ENCODE data around the gene TEX261.

TEX261 gene

GRCh38 chr2:70981421-70981820 lies 13.3 kb downstream of the TEX261 start:
- no peak for DNase-seq (ENCODE audit: low read depth)

GRCh38 chr2:70979626-70980025 lies 15.0 kb downstream of the TEX261 start:
- DNase-seq (ENCODE audit: low read depth), result no peak

- no peak for DNase-seq (ENCODE audit: low read depth)
Measured at GRCh38 chr2:70979180-70979488, 15.5 kb downstream of the TEX261 start.

GRCh38 chr2:70978341-70979179 lies 16.1 kb downstream of the TEX261 start, which contains the start of gene ANKRD53:
TSS of gene ANKRD53 (plus strand) at chr2:70978630. CDS start at chr2:70978646, 16 bp downstream.
- DNase-seq (ENCODE audit: low read depth), result no peak

- DNase-seq (ENCODE audit: low read depth), result peak; percentile 79
Measured at GRCh38 chr2:70977605-70978205, 17.0 kb downstream of the TEX261 start.

- DNase-seq (ENCODE audit: low read depth), result no peak
Measured at GRCh38 chr2:70975237-70975636, 19.4 kb downstream of the TEX261 start.

GRCh38 chr2:70974592-70974991 lies 20.1 kb downstream of the TEX261 start:
- DNase-seq (ENCODE audit: low read depth), result no peak

GRCh38 chr2:70967189-70967588 lies 27.5 kb downstream of the TEX261 start:
- DNase-seq (ENCODE audit: low read depth), result no peak

- DNase-seq (ENCODE audit: low read depth), result no peak
Measured at GRCh38 chr2:70966681-70967080, 28.0 kb downstream of the TEX261 start.

- no peak for DNase-seq (ENCODE audit: low read depth)
Measured at GRCh38 chr2:70965506-70965905, 29.2 kb downstream of the TEX261 start.

GRCh38 chr2:70964596-70965386 lies 29.9 kb downstream of the TEX261 start:
- no peak for DNase-seq (ENCODE audit: low read depth)

GRCh38 chr2:70964133-70964532 lies 30.5 kb downstream of the TEX261 start:
- no peak for DNase-seq (ENCODE audit: low read depth)

GRCh38 chr2:70962885-70963878 lies 31.5 kb downstream of the TEX261 start:
- no peak for DNase-seq (ENCODE audit: low read depth)

GRCh38 chr2:70962211-70962884 lies 32.3 kb downstream of the TEX261 start:
- no peak for DNase-seq (ENCODE audit: low read depth)

GRCh38 chr2:70961648-70961994 lies 33.1 kb downstream of the TEX261 start:
- DNase-seq (ENCODE audit: low read depth), result no peak

- no peak for DNase-seq (ENCODE audit: low read depth)
Measured at GRCh38 chr2:70960833-70961647, 33.6 kb downstream of the TEX261 start.

GRCh38 chr2:70959851-70960832 lies 34.5 kb downstream of the TEX261 start:
- no peak for DNase-seq (ENCODE audit: low read depth)

GRCh38 chr2:70959271-70959761 lies 35.4 kb downstream of the TEX261 start:
- DNase-seq (ENCODE audit: low read depth), result no peak

GRCh38 chr2:70958759-70959158 lies 35.9 kb downstream of the TEX261 start:
- DNase-seq (ENCODE audit: low read depth), result no peak

Measured in stromal cell of bone marrow (primary cell).